Measurements from ENCODE around the gene GABARAP. TPM values are rescaled to one million over a fixed set of nuclear protein-coding genes. Genes with fewer than 3 reads are reported as not detected.

GABARAP gene
- total and polyA plus RNA-seq, 2 of the 8 experiments (the other 6 are each of a cell fraction or from before 2014, with no cell fraction given) = 252 to 581 TPM

GRCh38 chr17:7217113-7217987, 24.9 kb downstream of the GABARAP start (continued):
- no peak for TF ChIP-seq EGR1 (IDR thresholded peaks at IDR 0.05; ENCODE audit: borderline replicate concordance, low read depth, low read length)
- TF ChIP-seq BACH1 (IDR thresholded peaks at IDR 0.05; ENCODE audit: low read length) = no peak
- no peak for TF ChIP-seq CBX5 (IDR thresholded peaks at IDR 0.05; ENCODE audit: low read depth, low read length)
- TF ChIP-seq EZH2 (IDR thresholded peaks at IDR 0.05; ENCODE audit: low read depth, low read length, severe bottlenecking) = no peak
- no peak for TF ChIP-seq SP4 (IDR thresholded peaks at IDR 0.05; ENCODE audit: low read length)
- no peak for TF ChIP-seq TAF1 (IDR thresholded peaks at IDR 0.05; ENCODE audit: low read depth, low read length)
